GF-D8 (cell line): ENCODE results near the gene SCUBE1.
"Not testable (repeated sequence)": the region's sequence is repeated elsewhere in the genome, so short reads cannot be mapped to it uniquely, and the experiment has no call there.

Experiments
- DNase-seq: peaks from one replicate; lab custom pipeline; 2025; lab: John Stamatoyannopoulos, UW

The SCUBE1 gene

DNA sequence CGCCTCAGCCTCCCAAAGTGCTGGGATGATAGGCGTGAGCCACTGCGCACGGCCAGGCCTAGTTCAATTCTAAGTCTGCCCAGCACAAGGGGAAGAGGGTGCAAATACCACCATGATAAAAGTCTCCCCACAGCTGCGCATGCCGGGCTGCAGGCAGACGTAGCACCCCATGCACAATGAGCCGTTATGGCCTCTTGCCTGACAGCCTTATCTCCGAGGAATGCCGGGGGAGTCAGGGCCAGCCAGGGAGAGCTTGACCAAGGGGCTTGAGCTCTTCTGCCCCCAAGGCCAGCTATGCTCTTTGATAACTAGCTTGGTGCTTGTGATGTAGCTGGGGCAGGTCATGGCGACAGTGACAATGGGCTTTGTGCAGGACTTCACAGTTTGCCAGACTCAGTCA lies 13.7 kb upstream of the SCUBE1 start:
- no peak for DNase-seq

DNA sequence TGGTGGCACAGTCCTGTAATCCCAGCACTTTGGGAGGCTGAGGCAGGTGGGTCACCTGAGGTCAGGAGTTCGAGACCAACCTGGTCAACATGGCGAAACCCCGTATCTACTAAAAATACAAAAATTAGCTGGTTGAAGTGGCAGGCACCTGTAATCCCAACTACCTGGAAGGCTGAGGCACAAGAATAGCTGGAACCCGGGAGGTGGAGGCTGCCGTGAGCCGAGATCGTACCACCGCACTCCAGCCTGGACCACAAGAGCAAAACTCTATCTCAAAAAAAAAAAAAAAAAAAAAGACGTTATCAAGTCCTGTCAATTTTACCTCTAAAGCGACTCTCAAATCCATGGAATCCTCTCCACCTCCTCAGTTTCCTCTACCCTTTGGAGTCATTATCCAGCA lies 12.5 kb upstream of the SCUBE1 start:
- not testable (repeated sequence) for DNase-seq

DNA sequence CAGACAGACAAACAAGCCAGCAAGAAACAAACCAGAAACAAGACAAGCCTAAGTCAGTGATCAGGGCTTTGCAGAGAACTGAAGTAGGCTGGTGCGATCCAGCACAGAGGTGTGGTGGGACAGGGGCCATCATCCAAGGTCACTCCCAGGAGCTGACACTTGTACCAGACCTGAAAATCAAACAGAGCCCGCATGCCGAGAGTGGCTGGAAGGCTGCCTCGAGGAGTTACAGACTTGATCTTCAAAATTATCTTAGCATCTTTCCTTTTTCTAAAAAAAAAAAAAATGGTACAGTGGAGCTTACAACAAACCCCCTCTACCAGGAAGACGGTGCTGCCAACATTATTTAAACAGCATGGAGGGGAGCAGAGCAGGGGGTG lies 8.8 kb upstream of the SCUBE1 start:
- no peak for DNase-seq

DNA sequence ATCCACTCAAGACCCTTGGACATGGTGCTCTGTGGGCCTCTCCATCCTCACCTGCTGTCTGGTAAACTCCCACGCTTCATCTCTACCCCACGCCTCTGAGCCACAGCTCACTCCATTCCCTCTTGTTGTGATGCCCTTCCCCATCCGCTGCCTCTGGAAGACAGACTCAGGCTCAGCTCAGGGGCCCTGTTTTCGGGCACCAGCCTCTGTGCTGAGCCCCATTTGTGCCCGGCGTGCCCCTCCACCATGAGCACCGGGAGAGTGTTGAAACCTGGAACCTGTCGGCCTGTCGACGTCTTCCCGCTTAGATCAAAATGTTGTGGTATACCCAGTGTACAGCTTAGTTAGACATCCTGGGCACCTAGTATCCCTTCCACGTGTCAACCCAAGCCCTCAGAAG lies 6.5 kb upstream of the SCUBE1 start:
- DNase-seq = no peak

DNA sequence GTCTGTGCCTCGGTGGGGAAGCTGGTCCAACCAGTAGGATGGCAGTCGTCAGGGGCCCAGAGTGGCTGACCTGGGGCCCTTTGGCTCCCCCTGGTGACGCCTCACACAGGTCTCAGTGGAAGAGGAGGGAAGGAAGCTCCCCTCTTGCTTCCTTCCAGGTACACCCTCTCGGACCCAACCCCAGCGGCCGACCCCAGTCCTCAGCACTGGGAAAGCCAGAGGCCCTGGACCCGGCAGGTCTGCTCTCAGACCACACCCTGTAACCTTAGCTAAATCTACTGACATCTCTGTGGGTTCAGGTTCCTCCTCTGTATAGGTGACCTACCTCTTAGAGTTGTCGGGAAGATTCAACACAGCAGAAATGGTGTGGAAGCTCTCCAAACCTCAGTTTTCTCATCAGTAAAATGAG lies 3.4 kb upstream of the SCUBE1 start:
- peak; percentile 60 for DNase-seq

DNA sequence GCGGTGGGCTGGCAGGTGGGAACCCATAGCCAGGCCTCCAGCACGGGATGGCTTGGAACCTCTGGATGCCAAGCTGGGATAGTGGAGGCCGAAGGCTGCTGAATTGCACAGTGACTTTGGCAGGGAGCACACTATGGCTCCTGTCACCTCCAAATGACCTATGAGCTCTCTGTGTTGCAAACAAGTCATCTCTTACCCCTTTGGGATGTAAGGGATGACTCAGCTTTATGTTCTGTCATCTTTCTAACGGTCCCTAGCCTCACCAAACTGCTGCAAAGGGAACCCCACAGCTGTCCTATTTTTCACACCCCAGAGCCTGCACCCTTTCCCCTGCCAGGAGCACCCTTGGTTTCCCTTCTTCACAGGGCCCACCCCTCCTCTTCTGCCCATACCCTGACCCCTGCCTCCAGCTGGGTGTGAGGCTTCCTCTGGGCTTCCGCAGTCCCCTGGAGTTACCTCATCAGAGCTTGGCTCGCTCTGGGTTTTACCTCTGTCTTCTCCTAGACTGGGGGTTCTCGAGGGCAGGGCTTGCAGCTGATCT lies 2.7 kb upstream of the SCUBE1 start:
- peak; percentile 93 for DNase-seq

DNA sequence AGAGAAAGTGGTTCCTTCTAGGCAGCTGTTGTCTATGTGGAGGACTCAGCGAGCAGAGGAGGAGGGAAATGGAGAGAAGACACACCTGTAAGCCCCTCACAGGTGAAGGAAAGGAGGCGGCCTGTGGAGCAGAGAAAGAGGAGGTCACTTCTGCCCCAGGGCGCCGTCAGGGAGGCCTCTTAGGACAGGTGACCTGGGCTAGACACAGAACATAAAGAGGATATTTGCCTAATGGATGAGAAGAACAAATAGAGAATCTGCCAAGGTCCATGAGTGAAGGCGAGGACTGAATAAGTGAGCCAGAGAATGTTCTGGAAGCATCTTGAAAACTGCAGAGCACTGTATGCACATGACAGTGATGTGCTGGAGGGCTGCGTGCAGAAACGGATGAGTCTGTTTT lies 2.2 kb upstream of the SCUBE1 start:
- no peak for DNase-seq

DNA sequence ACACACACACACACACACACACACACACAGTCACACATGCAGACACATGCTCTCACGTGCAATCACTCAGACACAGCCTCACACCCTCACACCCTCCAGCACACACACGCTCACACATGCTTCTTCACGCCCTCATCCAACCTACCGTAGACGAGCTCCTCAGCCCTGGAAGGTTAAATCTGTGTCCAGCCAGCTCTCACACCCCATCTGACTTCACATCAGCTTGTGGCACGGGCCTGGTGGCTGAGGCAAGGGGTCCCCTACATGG lies 1.3 kb upstream of the SCUBE1 start:
- no peak for DNase-seq

DNA sequence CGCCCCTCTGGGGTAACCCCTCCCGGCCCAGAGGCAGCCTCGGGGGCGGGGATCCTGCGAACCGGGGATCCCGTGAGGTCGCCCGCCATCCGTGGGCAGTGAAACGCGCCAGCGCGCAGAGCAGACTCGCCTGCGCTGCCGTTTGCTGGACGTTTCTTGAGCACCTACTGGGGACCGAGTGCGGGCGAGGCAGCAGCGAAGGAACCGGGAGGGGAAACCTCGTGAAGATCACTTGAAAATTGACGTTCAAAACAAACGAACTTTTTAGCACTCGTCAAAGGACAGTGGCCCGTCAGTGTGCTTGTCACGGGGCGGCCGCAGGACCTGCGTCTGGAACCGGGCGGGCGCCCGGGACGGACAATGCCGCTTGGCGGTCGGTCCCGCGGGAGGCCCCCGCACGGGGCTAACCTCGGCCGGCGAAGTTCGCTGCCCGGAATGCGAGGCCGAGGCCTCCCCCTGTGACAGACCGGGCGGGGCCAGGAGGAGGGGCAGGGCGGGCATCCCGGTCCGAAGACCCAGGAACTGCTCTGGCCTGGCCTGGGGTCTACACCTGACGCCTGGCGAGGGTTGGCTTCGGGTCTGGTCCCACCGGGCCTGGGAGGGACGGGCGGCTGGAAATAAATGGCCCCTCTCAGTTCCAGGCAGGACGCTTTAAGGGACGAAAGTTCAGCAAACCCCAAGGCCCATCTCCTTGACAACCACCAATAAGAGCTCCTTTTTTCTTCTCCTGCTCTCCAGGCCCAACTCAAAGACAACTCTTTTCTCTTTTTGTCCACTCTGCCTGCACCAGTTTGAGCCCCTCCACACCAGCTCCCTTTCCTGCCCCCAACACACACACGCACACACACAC lies 723 bp upstream of the SCUBE1 start:
- no peak for DNase-seq

DNA sequence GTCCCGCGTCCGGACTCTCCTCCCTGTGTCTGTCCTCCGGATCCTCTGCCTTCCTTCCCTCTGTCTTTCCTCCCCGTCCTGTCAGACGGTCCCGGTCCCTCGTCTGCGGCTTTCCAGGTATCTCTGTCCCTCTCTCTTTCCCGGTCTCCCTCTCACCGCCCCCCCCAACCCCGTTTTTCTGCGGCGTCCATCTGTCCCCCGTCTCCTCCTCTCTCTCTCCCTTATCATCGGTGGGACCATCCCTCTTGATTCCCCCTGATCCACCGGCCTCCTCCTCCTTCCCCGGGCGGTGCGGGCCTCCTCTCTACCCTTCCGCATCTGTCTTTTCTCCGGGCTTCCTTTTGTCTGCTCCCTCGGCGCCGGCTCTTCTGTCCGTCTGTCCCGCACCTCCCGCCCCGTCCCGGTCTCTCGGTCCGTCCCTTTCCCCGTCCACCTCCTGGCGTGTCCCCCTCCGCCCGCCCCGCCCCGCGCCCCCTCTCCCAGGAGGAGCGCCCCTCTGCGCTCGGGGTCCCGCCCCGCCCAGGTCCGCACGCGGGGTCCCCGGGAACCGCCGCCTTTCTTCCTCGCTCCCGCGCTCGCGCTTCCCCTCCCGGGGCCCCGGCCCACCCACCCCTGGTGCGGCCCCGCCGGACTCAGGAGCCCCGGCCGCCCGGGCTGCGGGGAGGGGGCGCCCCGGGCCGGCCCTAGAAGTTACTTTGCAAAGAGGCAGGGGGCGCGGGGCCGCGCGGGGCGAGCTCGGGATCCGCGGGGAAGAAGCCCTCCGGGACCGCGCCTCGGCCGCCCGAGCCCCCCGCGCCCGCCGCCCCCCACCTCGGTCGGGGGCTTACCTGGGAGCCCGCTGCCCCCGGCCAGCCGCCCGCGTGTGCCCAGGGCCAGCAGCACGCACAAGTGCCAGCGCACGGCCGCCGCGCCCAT lies 568 bp downstream of the SCUBE1 start:
- DNase-seq = no peak

DNA sequence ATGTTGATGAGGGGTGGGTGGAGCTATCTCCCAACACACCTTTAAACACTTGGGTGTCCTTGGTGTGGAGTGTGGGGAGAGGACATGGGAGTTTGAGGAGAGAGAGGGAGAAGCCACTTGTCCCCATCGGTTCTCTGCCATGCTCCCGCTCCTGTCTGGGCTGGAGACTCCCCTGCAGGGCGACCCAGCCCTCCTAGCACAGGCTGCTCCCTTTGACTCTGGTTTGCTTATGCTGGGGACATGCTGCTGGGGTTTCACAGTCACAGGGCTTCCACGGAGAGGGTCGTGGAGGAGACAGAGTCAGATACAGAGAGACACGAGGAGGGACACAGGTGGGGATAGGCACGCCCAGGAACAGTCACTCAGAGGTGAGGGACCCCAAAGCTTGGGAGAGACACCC lies 1.6 kb downstream of the SCUBE1 start:
- DNase-seq = no peak

DNA sequence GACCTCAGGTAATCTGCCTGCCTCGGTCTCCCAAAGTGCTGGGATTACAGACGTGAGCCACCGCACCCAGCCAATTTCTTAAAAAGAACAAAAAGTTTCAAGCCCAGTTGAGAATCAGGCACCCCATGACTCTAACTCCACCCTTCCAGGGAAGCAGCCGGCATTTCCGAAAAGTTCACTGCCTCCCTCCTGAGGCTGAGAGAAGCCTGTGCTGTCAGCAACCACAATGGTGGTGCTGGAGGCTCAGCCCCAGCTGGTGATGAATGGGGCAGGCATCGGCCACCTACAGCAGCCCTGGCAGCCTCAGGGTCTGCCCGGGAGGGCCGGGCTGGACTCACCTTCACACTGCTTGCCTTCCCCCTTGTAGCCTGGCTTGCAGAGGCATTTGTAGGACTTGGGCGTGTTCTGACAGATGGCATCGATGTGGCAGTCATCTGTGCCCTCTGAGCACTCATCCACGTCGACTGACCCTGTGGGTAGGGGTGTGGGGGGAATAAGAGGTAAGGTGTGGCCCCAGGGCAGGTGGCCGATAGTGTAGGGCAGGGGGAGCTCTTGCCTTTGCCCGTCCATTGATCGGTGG lies 4.3 kb downstream of the SCUBE1 start:
- DNase-seq = no peak

DNA sequence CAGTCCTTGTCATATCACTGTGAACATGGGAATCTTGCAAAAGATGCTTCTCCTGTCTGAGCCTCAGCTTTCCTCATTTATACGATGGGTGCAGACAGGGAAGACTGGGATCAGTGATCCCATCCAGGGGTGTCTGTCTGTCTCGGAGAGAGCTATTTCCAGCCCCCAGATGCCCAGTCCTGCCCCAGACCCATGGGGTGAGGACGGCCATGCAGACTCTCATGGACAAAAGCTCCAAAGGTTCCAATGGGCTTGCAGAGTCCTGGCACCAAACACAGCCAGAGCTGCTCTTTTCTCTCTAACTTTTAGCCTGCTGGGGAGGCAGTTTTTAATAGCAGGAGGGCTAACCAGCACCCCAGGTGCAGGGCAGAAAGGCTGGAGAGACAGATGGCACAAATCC lies 5.2 kb downstream of the SCUBE1 start:
- no peak for DNase-seq

DNA sequence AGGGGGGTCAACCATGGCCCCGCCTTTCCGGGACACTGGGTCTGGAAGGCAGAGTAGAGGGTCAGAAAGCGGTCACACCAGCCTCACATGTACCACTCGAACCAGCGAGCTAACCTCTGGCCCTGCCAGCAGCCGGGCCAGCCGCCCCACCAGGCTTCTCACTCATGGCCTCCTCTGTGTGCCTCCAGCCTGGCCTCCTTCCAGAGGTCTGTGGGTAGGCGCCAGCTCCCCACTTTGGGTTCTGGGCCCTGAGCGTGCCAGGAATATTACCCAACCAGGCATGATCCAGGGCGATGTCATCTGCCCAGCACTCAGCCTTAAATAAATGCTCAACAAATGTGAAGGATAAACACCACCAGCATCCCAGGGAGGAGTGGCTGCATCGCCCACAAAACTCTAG lies 5.8 kb downstream of the SCUBE1 start:
- no peak for DNase-seq

DNA sequence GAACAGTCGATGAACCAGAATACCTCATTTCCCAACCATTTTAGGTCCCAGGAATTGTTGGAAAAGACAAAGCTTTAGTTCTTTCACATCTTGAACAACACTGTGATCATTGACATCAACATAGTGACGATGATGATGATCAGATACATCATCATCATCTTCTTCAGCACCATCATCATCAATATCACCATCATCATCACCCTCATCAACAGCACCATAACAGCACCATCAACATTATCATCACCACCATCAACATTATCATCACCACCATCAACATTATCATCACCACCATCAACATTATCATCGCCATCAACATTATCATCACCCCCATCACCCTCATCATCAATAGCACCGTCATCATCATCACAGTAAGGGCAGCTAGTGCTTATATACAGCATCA lies 8.8 kb downstream of the SCUBE1 start:
- no peak for DNase-seq

DNA sequence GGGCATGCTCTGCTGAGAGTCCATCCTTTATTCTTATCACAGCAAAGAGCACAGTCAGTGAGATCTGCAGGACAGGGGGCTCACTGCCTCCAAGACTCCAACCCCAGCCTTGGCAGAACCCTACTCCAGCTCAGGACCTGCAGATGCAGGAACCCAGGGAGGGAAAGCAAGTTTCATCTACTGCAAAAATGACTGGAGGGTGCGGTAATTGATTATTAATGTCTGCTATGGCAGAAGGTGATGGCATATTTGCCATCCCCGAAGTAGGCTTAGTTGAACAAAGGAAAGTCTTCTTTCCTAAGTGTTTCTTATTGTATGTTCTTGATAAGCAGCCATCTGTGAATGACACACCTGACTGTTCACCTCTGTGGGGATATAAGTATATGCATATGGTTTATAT lies 9.2 kb downstream of the SCUBE1 start:
- DNase-seq = no peak

DNA sequence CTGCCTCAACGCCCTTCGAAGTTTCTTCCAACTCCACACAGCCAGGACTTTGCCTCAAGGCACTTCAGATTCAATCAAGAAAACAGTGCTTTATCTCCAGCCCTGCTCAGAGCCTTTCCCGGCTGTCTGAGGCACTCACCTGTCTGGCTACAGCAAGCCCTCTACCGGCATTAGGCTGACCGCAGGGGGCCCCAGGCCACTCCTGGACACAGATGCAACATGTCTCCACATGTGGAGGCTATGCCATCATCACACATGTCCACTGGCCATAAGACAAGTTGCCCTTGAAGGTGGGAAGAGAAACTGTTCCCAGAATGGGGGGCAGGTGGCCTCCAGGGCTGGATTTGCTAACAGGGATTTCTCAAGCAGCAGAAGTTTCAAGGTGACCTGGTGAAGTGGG lies 10.0 kb downstream of the SCUBE1 start:
- DNase-seq = no peak

DNA sequence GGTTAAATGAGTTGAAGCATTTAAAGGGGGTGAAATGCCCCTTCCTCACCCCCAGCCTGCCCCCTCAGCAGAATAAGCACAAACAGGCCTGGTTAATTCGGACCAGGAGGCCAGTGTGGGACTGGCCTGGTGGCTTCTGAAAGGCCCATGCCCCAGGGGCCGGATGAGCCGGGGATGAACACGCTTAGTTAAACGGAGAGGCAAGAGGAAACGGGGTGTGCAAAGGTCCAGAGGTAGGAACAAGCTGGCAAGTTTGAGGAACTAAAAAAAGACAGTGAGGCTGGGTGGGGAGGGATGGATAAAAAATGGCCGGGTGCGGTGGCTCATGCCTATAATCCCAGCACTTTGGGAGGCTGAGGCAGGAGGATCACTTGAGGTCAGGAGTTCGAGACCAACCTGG lies 11.5 kb downstream of the SCUBE1 start:
- no peak for DNase-seq

DNA sequence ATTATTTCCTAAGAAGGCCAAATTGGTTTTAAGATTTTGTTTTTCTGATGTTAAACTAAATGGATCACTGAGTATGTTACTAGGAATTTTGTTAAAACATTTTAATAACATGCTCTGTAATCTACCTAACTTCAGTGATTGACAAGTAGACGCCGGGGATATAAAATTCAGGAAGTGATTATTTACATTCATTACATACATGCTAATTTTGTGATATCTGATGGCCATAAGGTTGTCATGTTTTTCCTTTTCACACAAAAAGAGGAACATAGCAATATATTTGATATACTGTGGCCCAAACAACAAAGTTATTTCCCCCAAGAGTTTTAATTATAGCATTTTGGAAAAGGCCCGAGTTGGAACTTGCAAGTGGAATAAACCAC lies 12.1 kb downstream of the SCUBE1 start:
- no peak for DNase-seq

DNA sequence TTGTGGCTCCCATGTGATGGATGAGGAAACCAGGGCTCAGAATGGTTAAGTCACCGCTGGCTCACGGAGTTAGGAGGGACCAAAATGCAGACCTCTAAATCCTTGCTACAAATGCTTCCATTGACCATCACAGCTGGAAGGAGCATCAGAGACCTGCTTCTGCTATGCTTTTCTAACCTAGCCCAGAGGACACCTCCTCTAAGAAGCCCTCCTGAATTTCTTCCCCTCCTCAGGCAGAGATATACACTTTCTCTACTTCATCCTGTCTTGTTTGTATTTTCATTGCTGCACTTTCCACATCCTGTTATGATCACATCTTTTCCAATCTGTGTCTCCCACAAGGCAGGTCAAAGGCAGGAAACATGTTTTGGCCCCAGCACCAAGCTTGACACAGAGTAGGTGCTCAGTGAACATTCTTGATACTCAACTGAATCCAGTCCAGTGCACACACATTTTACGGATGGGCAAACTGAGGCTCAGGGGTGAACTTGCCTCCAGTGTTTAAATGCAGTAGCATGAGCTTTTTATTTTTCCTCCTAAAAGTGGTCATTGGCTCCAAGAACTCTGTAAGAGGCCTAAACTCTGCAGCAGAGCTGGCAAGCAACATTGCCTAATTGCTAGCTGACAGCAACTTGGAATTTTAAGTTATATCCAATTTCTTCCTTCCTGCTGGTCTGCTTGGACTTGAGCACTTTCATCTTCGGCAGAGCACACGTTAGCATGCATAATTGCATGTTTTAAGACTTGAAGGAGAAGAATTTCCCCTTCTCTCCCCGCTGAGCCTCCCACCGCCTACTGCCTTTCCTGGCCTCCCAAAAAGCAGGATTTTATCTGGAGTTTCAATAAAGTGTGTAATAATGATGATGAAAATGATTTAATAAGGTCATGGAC lies 12.7 kb downstream of the SCUBE1 start:
- no peak for DNase-seq

DNA sequence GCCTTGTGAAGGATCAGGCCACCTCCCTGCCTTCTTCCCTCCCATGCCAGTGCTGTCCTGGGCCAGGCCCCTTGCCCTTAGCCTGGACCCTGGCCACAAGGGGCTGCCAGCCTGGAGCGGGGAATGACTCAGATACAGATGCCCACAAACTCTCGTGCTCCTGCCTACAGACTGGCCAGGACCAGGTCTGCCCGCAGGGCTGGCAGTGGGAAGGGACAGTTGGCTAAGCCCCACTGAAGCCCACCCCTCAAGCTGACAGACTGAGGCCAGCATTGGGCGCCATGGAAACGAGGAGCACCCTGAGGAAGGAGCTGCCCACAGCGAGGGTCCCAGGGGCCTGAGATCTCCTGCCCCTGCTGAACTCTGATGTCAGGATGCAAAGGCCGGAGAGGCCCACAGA lies 14.1 kb downstream of the SCUBE1 start:
- no peak for DNase-seq

DNA sequence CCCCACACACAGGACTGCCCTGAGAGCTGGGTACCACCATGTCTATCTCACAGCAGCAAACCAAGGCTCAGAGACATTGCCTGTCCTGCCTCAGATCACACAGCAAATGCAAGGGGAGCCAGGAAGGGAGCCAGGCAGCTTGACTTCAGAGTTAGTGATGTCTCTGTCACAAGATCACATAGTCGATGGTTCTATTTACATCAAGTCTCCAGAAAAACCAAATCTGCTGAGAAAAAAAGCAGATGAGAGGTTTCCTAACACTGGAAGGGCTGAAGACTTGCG lies 16.1 kb downstream of the SCUBE1 start:
- DNase-seq = no peak
